ENCODE data around the gene CTCF.

CTCF gene

GRCh38 chr16:67594956-67595355, 32.6 kb downstream of the CTCF start:
- peak; percentile 39 for DNase-seq (ENCODE audit: low read depth)

DNA sequence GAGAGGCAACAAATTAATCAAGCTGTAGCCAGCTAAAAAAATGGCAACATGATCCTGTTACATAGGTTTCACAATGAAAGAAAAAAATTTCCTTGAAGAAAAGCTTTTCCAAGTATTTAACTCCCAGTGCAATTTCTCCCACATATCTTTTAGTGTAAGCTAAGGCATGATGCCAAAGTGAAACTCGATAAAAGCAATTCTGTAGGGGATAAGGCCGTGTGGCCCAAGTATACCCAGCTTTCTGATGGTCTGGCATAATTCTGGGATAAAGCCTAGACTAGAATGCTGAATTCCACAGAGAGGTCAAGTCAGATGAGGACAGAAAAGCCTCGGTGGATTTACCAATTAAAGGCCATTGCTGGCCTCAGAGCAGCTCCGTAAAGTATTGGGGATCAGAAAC, 36.2 kb downstream of the CTCF start:
- DNase-seq (ENCODE audit: low read depth): no peak

GRCh38 chr16:67605641-67606040, 43.3 kb downstream of the CTCF start:
- DNase-seq (ENCODE audit: low read depth): no peak

DNA sequence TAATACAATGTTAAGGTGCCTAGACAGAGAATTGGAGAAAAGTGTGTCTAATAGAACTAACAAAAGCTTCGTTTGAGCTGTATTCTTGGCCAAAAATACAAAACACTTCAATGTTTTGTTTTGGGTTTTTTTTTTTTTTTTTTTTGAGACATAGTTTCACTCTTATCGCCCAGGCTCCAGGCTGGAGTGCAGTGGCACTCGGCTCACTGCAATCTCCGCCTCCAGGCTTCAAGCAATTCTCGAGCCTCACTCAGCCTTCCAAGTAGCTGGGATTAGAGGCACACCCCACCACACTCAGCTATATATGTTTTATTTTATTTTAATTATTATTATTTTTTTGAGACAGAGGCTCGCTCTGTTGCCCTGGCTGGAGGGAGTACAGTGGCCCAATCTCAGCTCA, 44.3 kb downstream of the CTCF start:
- no peak for DNase-seq (ENCODE audit: low read depth)

DNA sequence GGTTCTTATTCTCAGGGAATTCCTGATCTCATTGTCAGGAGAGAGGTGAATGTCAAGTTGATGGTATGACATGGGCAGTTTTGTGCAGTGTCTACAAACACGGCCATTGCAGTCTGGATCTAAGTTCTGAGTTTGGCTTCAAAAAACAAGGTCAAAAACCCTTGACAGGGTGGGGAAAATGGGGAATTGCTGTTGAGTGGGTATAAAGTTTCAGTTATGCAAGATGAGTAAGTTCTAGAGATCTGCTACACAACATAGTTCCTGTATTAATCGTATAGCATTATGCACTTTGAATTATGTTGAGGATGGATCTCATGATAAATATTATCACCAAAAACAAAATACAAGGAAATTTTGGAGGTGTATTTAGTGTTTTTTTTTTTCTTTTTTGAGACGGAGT, 46.0 kb downstream of the CTCF start:
- no peak for DNase-seq (ENCODE audit: low read depth)

- peak; percentile 26 for DNase-seq (ENCODE audit: low read depth)
These were observed 51.5 kb downstream of the CTCF start for GRCh38 chr16:67613808-67614207.

GRCh38 chr16:67628216-67628615, 65.9 kb downstream of the CTCF start:
- DNase-seq (ENCODE audit: low read depth): no peak

DNA sequence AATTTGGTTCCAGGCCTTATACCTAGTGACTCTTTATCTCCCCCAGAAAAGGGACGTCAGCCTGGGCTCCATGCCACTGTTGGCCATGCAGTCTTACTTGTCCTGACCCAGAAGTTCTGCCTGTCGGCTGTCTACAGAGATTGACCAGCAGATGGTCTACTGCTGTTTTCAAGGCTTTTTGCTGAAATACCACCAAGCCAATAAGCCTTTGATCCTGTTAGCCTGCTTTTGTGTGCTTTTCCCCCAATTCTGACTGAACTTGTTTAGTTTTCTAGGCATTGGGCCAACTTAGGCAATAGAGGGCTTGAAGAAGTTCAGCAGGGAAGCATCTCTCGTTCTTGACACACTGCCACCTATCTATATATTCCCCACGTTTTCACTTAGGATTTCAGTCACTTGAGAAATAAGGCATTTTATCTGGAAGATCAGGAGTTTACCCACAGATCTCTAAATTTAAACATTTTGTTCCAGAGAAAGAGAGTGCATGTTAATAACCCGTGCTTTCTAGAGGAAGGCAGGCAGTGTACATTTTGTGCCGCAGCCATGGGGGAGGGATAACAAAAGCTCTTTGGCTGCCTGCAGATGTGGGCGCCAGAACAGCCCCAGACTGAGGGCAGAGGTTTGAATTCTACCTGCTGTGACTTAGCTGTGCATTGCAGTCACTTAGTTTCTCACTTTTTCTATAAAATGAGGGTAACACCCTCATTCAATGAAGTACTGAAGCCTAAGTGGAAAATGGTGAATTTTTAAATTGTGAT, 70.3 kb downstream of the CTCF start:
- DNase-seq (ENCODE audit: low read depth): no peak

DNA sequence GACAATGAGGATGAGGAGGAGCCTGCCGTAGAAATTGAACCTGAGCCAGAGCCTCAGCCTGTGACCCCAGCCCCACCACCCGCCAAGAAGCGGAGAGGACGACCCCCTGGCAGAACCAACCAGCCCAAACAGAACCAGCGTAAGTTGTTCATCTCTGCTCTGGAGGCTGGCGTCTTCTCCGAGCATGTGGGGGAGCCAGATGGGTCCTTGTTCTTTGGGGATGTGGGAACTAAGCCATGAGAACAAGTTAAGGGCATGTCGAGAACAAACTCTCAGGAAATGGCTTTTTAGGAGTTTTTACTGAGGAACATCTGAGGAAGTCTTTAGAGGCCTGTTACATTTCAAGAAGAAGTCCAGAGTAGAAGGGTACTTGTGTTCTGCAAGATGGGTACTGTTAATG, 74.4 kb downstream of the CTCF start:
- no peak for DNase-seq (ENCODE audit: low read depth)

DNA sequence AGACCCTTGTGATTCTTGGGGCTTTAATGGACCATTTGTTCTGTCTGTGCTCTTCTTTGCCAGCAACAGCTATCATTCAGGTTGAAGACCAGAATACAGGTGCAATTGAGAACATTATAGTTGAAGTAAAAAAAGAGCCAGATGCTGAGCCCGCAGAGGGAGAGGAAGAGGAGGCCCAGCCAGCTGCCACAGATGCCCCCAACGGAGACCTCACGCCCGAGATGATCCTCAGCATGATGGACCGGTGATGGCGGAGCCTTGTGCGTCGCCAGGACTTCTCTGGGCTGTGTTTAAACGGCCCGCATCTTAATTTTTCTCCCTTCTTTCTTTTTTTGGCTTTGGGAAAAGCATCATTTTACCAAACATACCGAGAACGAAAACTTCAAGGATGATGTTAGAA, 75.3 kb downstream of the CTCF start:
- no peak for DNase-seq (ENCODE audit: low read depth)

- DNase-seq (ENCODE audit: low read depth): no peak
These were observed 79.7 kb downstream of the CTCF start for GRCh38 chr16:67641779-67642708.

- no peak for DNase-seq (ENCODE audit: low read depth)
These were observed 81.7 kb downstream of the CTCF start for GRCh38 chr16:67644038-67644437.

GRCh38 chr16:67645397-67646121, 83.2 kb downstream of the CTCF start:
- DNase-seq (ENCODE audit: low read depth): no peak

- DNase-seq (ENCODE audit: low read depth): no peak
These were observed 84.9 kb downstream of the CTCF start for GRCh38 chr16:67647111-67647651.

- no peak for DNase-seq (ENCODE audit: low read depth)
These were observed 85.4 kb downstream of the CTCF start for GRCh38 chr16:67647681-67648080.

DNA sequence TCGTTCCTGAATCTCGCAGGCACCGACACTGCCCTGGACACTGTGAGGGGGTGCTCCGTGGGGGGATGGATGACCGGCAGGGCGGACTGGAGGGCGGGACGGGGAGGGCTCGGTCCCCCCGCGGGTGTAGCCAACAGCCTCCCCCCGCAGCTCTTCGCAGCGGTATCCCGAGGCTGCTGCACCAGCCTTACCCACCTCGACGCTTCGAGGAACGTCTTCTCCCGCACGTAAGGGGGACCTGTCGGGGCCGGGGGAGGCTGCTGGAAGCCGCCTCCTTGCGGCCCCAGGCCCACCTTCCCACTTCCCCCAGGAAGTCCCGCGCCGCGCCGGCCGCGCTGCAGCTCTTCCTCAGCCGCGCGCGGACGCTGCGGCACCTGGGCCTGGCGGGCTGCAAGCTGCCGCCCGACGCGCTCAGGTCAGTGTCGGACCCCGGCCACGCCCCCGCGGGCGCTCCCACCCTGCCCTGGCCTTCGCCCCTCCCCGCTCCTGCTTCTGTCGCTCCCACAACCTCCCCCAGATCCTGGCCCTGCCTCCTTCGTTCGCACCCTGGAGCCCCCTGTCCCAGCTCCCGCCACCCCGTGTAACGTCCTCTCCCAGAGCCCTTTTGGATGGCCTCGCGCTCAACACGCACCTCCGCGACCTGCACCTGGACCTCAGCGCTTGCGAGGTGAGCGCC, 85.9 kb downstream of the CTCF start:
- no peak for DNase-seq (ENCODE audit: low read depth)

- no peak for DNase-seq (ENCODE audit: low read depth)
These were observed 86.6 kb downstream of the CTCF start for GRCh38 chr16:67648764-67649407.

- peak; percentile 53 for DNase-seq (ENCODE audit: low read depth)
These were observed 87.2 kb downstream of the CTCF start for GRCh38 chr16:67649494-67649931.

DNA sequence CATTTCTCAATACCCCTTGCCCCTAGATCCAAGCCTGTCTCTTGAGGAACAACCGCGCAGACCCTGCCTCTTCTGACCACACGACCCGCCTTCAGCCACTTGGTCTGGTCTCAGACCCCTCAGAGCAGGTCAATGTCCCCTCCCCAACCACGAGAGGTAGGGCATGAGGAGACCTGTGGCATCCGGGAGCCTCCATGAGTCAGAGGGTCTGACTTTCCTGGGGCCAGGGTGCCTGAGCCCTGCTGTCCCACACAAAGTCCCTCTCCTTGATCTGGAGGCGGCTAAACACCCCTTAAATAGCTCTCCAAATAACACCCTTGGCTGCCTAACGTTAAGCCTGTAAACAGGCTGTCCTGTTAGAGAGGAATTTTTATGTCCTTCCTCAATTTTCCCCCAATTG, 87.7 kb downstream of the CTCF start:
- no peak for DNase-seq (ENCODE audit: low read depth)

DNA sequence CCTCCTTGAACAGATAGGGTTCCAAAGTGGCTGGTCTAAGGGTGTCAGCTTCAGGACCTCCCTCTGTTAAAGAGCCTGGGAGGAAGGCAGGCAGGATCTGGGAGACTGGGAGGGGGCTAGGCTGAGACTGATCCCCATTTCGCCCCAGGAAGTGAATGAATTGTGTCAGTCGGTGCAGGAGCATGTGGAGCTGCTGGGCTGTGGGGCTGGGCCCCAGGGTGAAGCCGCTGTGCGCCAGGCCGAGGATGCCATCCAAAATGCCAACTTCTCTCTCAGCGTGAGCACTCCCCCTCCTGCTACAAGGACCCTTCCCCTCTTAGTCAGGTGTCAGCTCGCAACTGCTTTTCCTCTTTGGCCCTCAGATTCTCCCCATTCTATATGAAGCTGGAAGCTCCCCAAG, 88.7 kb downstream of the CTCF start:
- no peak for DNase-seq (ENCODE audit: low read depth)

DNA sequence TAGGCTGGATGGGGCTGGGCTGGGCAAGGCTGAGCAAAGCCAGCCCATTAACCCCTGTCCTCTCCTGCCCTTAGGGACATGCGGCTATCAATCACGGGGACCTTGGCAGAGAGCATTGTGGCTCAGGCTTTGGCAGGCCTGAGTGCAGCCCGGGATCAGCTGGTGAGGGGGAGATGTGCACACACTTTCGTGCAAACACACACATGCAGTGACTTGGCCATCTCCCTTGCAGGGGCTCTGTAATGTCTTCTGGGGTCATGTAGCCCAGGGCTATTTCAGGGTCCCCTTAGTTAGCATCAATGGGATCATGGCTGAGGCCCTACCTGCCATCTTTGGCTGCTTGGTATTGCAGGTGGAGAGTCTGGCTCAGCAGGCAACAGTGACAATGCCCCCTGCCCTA, 89.5 kb downstream of the CTCF start:
- no peak for DNase-seq (ENCODE audit: low read depth)

Measured in ELR (cell line).